Measurements from ENCODE around the gene AGPAT3. TPM values are rescaled to one million over a fixed set of nuclear protein-coding genes. Genes with fewer than 3 reads are reported as not detected.
A peak's percentile ranks its signal among the peaks of the same experiment; 100 is the strongest.

The AGPAT3 gene
- polyA plus RNA-seq, 2 of the 4 experiments (the other 2 are of a cell fraction): 18.2 to 20.3 TPM

- Histone ChIP-seq H3K4me2 (peak overlapping the region; percentile 96), H3K4me1 (peaks cover 19% of the 10 kb centered on the region; the same call in 2 of the 3 replicates), H3K9me3 (no peaks in the 10 kb centered on the region), H3K4me3 (peak overlapping the region; percentile 98), H3K27ac (peak overlapping the region in 1 of 2 experiments; percentile 99; a peak in 5 of 6 replicates)
- DNase-seq (ENCODE audit: low read depth in 1 of 2, low spot score in 1 of 2) (peak in 1 of 2 experiments; percentile 19), FAIRE-seq (no peak), ATAC-seq (peak in 1 of 2 experiments; percentile 40; a peak in 3 of 6 replicates)
- TF ChIP-seq HEYL (CRISPR knock-in tag; IDR thresholded peaks at IDR 0.05): no peak
- TF ChIP-seq RCOR1 (IDR thresholded peaks at IDR 0.05; ENCODE audit: low read depth, low read length): no peak
- 27% methylated on average over 8 of the region's 8 CpGs for WGBS (ENCODE audit: missing lambda C conversion rate)
- POLR2A ChIA-PET: no interaction called here
- CTCF ChIA-PET: interaction anchor here (0.6 to 1.2 kb wide), 2 partner anchors 38 to 70 kb away, joined by 4 read pairs; no protein-coding TSS in a partner anchor
These were observed 148.5 kb downstream of the AGPAT3 start for GRCh38 chr21:44013380-44014088.

GRCh38 chr21:44017601-44018000 lies 152.6 kb downstream of the AGPAT3 start:
- TF ChIP-seq ZC3H11A (IDR thresholded peaks at IDR 0.05) (no peak), TFCP2L1 (CRISPR knock-in tag; IDR thresholded peaks at IDR 0.05) (no peak), CHD2 (IDR thresholded peaks at IDR 0.05; ENCODE audit: low read length, partially characterized antibody) (no peak), FOXS1 (CRISPR knock-in tag; IDR thresholded peaks at IDR 0.05) (no peak), KDM1A (IDR thresholded peaks at IDR 0.05; ENCODE audit: low read depth) (no peak)
- CTCF ChIA-PET: interaction anchor here (0.6 kb wide), 1 partner anchor 79 kb away, joined by 3 read pairs; no protein-coding TSS in a partner anchor
- POLR2A ChIA-PET: no interaction called here
- Histone ChIP-seq H3K27ac (no peak overlapping the region), H3K4me2 (no peak overlapping the region), H3K9me3 (no peaks in the 10 kb centered on the region), H3K4me1 (peaks cover 20% of the 10 kb centered on the region; the same call in 2 of the 3 replicates), H3K4me3 (no peak overlapping the region)
- FAIRE-seq: no peak
- WGBS (ENCODE audit: missing lambda C conversion rate): 91% methylated on average over 9 of the region's 9 CpGs
- ATAC-seq: no peak
- DNase-seq (ENCODE audit: low read depth in 1 of 2, low spot score in 1 of 2): no peak

GRCh38 chr21:44018127-44018526 lies 153.1 kb downstream of the AGPAT3 start:
- no peak for FAIRE-seq
- ChIA-PET POLR2A (no interaction called here), CTCF (interaction anchor here (0.6 kb wide), 1 partner anchor 80 kb away, joined by 3 read pairs; no protein-coding TSS in a partner anchor)
- peaks cover 20% of the 10 kb centered on the region; the same call in 2 of the 3 replicates for H3K4me1 ChIP-seq
- no peak for DNase-seq (ENCODE audit: low read depth in 1 of 2, low spot score in 1 of 2)
- no peak for ATAC-seq
- H3K9me3 ChIP-seq: no peaks in the 10 kb centered on the region
- no peak for TF ChIP-seq ZFP36 (IDR thresholded peaks at IDR 0.05; ENCODE audit: borderline replicate concordance, partially characterized antibody)
- no peak for TF ChIP-seq HOXB5 (CRISPR knock-in tag; IDR thresholded peaks at IDR 0.05)
- no peak for TF ChIP-seq RAD21 (conservative IDR thresholded peaks at IDR 0.05 in 1 of 2, IDR thresholded peaks at IDR 0.05 in 1 of 2)
- no peak for TF ChIP-seq ESRRA (IDR thresholded peaks at IDR 0.05; ENCODE audit: borderline replicate concordance, low read length)
- no peak for TF ChIP-seq RCOR1 (IDR thresholded peaks at IDR 0.05; ENCODE audit: low read depth, low read length)
- no peak for TF ChIP-seq SREBF2 (IDR thresholded peaks at IDR 0.05)
- TF ChIP-seq PBX3 (IDR thresholded peaks at IDR 0.05): no peak
- no peak for TF ChIP-seq EHMT2 (IDR thresholded peaks at IDR 0.05; ENCODE audit: low read depth)
- no peak for TF ChIP-seq RFX5 (IDR thresholded peaks at IDR 0.05)
- no peak for TF ChIP-seq MAFK (IDR thresholded peaks at IDR 0.05; ENCODE audit: partially characterized antibody)
- WGBS (ENCODE audit: missing lambda C conversion rate): 93% methylated on average over 5 of the region's 5 CpGs
- H3K4me2 ChIP-seq: no peak overlapping the region
- H3K27ac ChIP-seq: no peak overlapping the region
- H3K4me3 ChIP-seq: no peak overlapping the region

- FAIRE-seq: no peak
- TF ChIP-seq POLR2A (IDR thresholded peaks at IDR 0.05; ENCODE audit: low read length) (no peak), PBX3 (IDR thresholded peaks at IDR 0.05) (no peak), POLR2AphosphoS2 (conservative IDR thresholded peaks at IDR 0.05; ENCODE audit: low read length) (no peak), NR3C1 (IDR thresholded peaks at IDR 0.05) (no peak), ZSCAN20 (CRISPR knock-in tag; IDR thresholded peaks at IDR 0.05) (no peak), CBX8 (IDR thresholded peaks at IDR 0.05) (no peak), KDM1A (IDR thresholded peaks at IDR 0.05; ENCODE audit: low read depth) (no peak), RARB (CRISPR knock-in tag; IDR thresholded peaks at IDR 0.05) (no peak), CTCF (IDR thresholded peaks at IDR 0.05) (no peak)
- TF ChIP-seq, protein P1, sequence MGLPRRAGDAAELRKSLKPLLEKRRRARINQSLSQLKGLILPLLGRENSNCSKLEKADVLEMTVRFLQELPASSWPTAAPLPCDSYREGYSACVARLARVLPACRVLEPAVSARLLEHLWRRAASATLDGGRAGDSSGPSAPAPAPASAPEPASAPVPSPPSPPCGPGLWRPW (IDR thresholded peaks at IDR 0.05): no peak
- CTCF ChIA-PET: interaction anchor here (1.3 kb wide), 1 partner anchor 38 kb away, joined by 3 read pairs; no protein-coding TSS in a partner anchor
- no peaks in the 10 kb centered on the region for H3K9me3 ChIP-seq
- 86% methylated on average over 10 of the region's 10 CpGs for WGBS (ENCODE audit: missing lambda C conversion rate)
- H3K4me2 ChIP-seq: no peak overlapping the region
- H3K27ac ChIP-seq: no peak overlapping the region
- ATAC-seq: peak in 1 of 2 experiments; percentile 49; a peak in 2 of 6 replicates
- no peak overlapping the region for H3K4me3 ChIP-seq
- H3K4me1 ChIP-seq: peaks cover 13% of the 10 kb centered on the region; the same call in 2 of the 3 replicates
- POLR2A ChIA-PET: no interaction called here
- no peak for DNase-seq (ENCODE audit: low read depth in 1 of 2, low spot score in 1 of 2)
These were observed 154.0 kb downstream of the AGPAT3 start for GRCh38 chr21:44018813-44019567.
